ENCODE measurements around the gene ZER1. TPM values are rescaled to one million over a fixed set of nuclear protein-coding genes. Genes with fewer than 3 reads are reported as not detected.

Gene ZER1
- total and polyA plus RNA-seq, 2 of the 4 experiments (the other 2 are of a cell fraction) = 7.7 to 34.9 TPM

- peaks cover 22% of the 10 kb centered on the region for H3K9me1 ChIP-seq (ENCODE audit: insufficient read depth, low read length)
- no peaks in the 10 kb centered on the region for H4K20me1 ChIP-seq (ENCODE audit: insufficient read depth, low read length)
- H3K4me2 ChIP-seq (ENCODE audit: low read depth, low read length) = peak overlapping the region; percentile 93
- peak overlapping the region; percentile 12; the same call in 1 of the 2 replicates for H2BK20ac ChIP-seq (ENCODE audit: low read depth, low read length)
- peak overlapping the region; percentile 33; the same call in 1 of the 3 replicates for H2BK15ac ChIP-seq (ENCODE audit: low read depth, low read length)
- H3K27ac ChIP-seq (ENCODE audit: insufficient read depth, low read length) = peak overlapping the region; percentile 68
- H3K56ac ChIP-seq (ENCODE audit: extremely low read depth, insufficient read depth, low read length) = peak overlapping the region; percentile 78
- H2AFZ ChIP-seq (replicated peaks; ENCODE audit: low read length, poor library complexity) = peak overlapping the region; percentile 82
- POLR2A ChIA-PET (ENCODE audit: unreplicated experiment) = no interaction called here
- peak overlapping the region; percentile 61 for H2BK120ac ChIP-seq (ENCODE audit: low read depth, low read length)
- peak overlapping the region; percentile 61 for H2BK5ac ChIP-seq (ENCODE audit: low read depth, low read length, poor library complexity, severe bottlenecking)
- CTCF ChIA-PET = interaction anchor here (0.8 kb wide), 1 partner anchor 49 kb away, joined by 3 read pairs; no protein-coding TSS in a partner anchor
- intact Hi-C loops (cut with micrococcal nuclease) (no loop called here), in situ Hi-C loops (cut with MboI; ENCODE audit: low sequenced_read_pairs) (no loop called here), dilution Hi-C loops (cut with HindIII; ENCODE audit: low sequenced_read_pairs, unreplicated experiment) (no loop called here)
- H3K23ac ChIP-seq (ENCODE audit: low read depth, low read length) = peak overlapping the region; percentile 98
- peak overlapping the region; percentile 100 for H3K14ac ChIP-seq (replicated peaks; ENCODE audit: low read depth, low read length)
- no peaks in the 10 kb centered on the region for H3K36me3 ChIP-seq (ENCODE audit: control insufficient read depth, insufficient read depth, low read length)
- H3K18ac ChIP-seq (ENCODE audit: low read depth, low read length) = peak overlapping the region; percentile 43
- BruUV-seq (replicated peaks) = no TSS peak
- H3K9me3 ChIP-seq (ENCODE audit: control insufficient read depth, insufficient read depth, low read length) = no peaks in the 10 kb centered on the region
- DNase-seq (peak; percentile 76), ATAC-seq (ENCODE audit: low read depth) (peak; percentile 35)
- WGBS, 2 experiments (ENCODE audit: extremely low coverage in 2 of 2, insufficient read length in 1 of 2) = 4% methylated on average over 12 of the region's 15 CpGs; no CpG with 5 or more reads in 1 of the 2 experiments
- peak overlapping the region; percentile 71 to 97 for H4K8ac ChIP-seq (ENCODE audit: low read depth in 2 of 2, low read length in 2 of 2)
- H3K4ac ChIP-seq (ENCODE audit: low read depth, low read length) = peak overlapping the region; percentile 98
- no peaks in the 10 kb centered on the region for H3K27me3 ChIP-seq (ENCODE audit: control insufficient read depth, insufficient read depth, low read length)
- H3K4me1 ChIP-seq (ENCODE audit: control insufficient read depth, insufficient read depth, low read length) = peaks cover 17% of the 10 kb centered on the region
- H3K79me1 ChIP-seq (ENCODE audit: low read depth in 1 of 2, low read length in 2 of 2) = peaks cover 27 to 53% of the 10 kb centered on the region in 2 experiments
- H4K91ac ChIP-seq (ENCODE audit: insufficient read depth, low read depth, low read length) = peak overlapping the region; percentile 78
- peak overlapping the region; percentile 57 for H3K4me3 ChIP-seq (ENCODE audit: insufficient read depth, low read depth, low read length)
- peak overlapping the region; percentile 86 for H2AK5ac ChIP-seq (ENCODE audit: low read depth, low read length)
- H2AK9ac ChIP-seq (replicated peaks; ENCODE audit: low read depth, low read length, poor library complexity) = peak overlapping the region; percentile 99
- peak overlapping the region; percentile 78 for H4K5ac ChIP-seq (ENCODE audit: low read depth, low read length)
- peak overlapping the region; percentile 82 for H3K9ac ChIP-seq (ENCODE audit: low read depth, low read length)
- no peak for TF ChIP-seq RCOR1 (IDR thresholded peaks at IDR 0.05; ENCODE audit: insufficient replicate concordance, low read length)
- TF ChIP-seq MAZ (IDR thresholded peaks at IDR 0.05; ENCODE audit: borderline replicate concordance, low read depth, low read length) = peak; percentile 43; the same call in 1 of the 2 replicates
- peak; percentile 90 for TF ChIP-seq USF2 (IDR thresholded peaks at IDR 0.05; ENCODE audit: low read depth, low read length)
- no peak for TF ChIP-seq MXI1 (IDR thresholded peaks at IDR 0.05; ENCODE audit: borderline replicate concordance, low read depth, low read length)
- no peak for TF ChIP-seq FOS (IDR thresholded peaks at IDR 0.05; ENCODE audit: low read depth, low read length)
- TF ChIP-seq NFE2L2 (IDR thresholded peaks at IDR 0.05; ENCODE audit: low read depth, low read length) = no peak
- TF ChIP-seq BHLHE40 (IDR thresholded peaks at IDR 0.05; ENCODE audit: low read depth, low read length) = no peak
- no peak for TF ChIP-seq MAFK (IDR thresholded peaks at IDR 0.05; ENCODE audit: low read depth, low read length)
- TF ChIP-seq CHD1 (IDR thresholded peaks at IDR 0.05; ENCODE audit: low read depth, low read length) = no peak
- TF ChIP-seq CEBPB (IDR thresholded peaks at IDR 0.05; ENCODE audit: low read depth, low read length) = no peak
- TF ChIP-seq POLR2A (IDR thresholded peaks at IDR 0.05; ENCODE audit: low read depth, low read length) = peak; percentile 66; the same call in 1 of the 2 replicates
- TF ChIP-seq, protein P1, sequence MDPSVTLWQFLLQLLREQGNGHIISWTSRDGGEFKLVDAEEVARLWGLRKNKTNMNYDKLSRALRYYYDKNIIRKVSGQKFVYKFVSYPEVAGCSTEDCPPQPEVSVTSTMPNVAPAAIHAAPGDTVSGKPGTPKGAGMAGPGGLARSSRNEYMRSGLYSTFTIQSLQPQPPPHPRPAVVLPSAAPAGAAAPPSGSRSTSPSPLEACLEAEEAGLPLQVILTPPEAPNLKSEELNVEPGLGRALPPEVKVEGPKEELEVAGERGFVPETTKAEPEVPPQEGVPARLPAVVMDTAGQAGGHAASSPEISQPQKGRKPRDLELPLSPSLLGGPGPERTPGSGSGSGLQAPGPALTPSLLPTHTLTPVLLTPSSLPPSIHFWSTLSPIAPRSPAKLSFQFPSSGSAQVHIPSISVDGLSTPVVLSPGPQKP (IDR thresholded peaks at IDR 0.05; ENCODE audit: borderline replicate concordance, low read depth, low read length) = no peak
- TF ChIP-seq RFX5 (IDR thresholded peaks at IDR 0.05; ENCODE audit: low read depth, low read length) = no peak
- no peak for TF ChIP-seq CTCF (conservative IDR thresholded peaks at IDR 0.05; ENCODE audit: low read depth, low read length)
Measured at GRCh38 chr9:128684325-128685199, 87.2 kb downstream of the ZER1 start.
